PC-9 (cell line): ENCODE data around the gene GLB1L.

Experiments
- EZH2 ChIP-seq: fragments of 200-600 bp; sonication (generic); IDR thresholded peaks from 2 replicates; pipeline ENCODE4 v1.8.0; 2017; ENCODE audit warnings: antibody characterized with exemption, low read depth
- TF ChIP-seq, protein P1 (sequence below): fragments of 200-600 bp; sonication (generic); conservative IDR thresholded peaks from 2 replicates; pipeline ENCODE4 v1.6.1; 2017; ENCODE audit warnings: mixed run types, antibody characterized with exemption, mild to moderate bottlenecking, moderate library complexity

DNA sequence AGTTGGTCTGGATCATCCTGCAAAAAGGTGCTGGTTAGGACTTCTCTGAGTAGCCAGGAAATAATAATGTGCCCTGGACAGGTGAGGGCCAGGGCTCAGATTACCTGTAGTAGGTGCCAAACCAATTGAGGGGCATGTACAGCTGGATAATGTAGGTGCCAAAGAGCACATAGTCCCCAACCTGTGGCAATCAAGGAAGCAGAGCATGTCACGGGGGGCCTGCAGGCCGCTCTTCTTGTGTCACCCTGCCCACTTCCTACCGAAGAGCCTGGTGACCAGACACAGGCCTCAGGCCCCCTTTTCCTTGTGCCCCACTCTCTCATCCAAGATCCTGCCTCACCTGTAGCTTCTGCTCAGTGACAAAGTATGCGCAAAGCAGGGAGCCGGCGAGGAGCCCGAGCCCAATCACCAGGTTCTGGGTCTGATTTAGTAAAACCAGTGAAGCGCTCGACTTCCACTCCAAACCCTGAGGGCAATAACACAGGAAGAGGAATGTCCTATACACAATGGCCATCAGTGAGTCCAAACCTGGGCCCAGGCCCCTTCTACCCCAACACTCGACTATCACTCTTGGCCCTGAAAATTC lies 31.7 kb downstream of the GLB1L start:
- TF ChIP-seq, protein P1, sequence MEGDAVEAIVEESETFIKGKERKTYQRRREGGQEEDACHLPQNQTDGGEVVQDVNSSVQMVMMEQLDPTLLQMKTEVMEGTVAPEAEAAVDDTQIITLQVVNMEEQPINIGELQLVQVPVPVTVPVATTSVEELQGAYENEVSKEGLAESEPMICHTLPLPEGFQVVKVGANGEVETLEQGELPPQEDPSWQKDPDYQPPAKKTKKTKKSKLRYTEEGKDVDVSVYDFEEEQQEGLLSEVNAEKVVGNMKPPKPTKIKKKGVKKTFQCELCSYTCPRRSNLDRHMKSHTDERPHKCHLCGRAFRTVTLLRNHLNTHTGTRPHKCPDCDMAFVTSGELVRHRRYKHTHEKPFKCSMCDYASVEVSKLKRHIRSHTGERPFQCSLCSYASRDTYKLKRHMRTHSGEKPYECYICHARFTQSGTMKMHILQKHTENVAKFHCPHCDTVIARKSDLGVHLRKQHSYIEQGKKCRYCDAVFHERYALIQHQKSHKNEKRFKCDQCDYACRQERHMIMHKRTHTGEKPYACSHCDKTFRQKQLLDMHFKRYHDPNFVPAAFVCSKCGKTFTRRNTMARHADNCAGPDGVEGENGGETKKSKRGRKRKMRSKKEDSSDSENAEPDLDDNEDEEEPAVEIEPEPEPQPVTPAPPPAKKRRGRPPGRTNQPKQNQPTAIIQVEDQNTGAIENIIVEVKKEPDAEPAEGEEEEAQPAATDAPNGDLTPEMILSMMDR = no peak
- TF ChIP-seq EZH2 = no peak
